ENCODE results near the gene THEMIS2.

The THEMIS2 gene

GRCh38 chr1:27865821-27866220, 6.5 kb upstream of the THEMIS2 start:
- Histone ChIP-seq H3K9ac (ENCODE audit: low read depth, low read length) (no peak overlapping the region), H3K9me3 (ENCODE audit: insufficient read depth, low read length, severe bottlenecking) (no peaks in the 10 kb centered on the region), H3K4me1 (ENCODE audit: insufficient read depth, low read length) (peaks cover 20% of the 10 kb centered on the region), H3K27me3 (ENCODE audit: insufficient read depth, low read length, poor library complexity) (no peaks in the 10 kb centered on the region), H3K4me3 (ENCODE audit: low read depth in 1 of 2, low read length in 2 of 2) (no peak overlapping the region), H3K79me2 (ENCODE audit: insufficient read depth, low read length) (no peaks in the 10 kb centered on the region), H3K4me2 (ENCODE audit: insufficient read depth, low read length) (no peak overlapping the region), H2AFZ (ENCODE audit: low read depth, low read length) (no peak overlapping the region), H3K27ac (ENCODE audit: low read length) (no peak overlapping the region), H4K20me1 (ENCODE audit: insufficient read depth, low read length) (no peaks in the 10 kb centered on the region), H3K36me3 (ENCODE audit: insufficient read depth, low read length) (no peaks in the 10 kb centered on the region)
- no peak for TF ChIP-seq EZH2 (IDR thresholded peaks at IDR 0.05; ENCODE audit: borderline replicate concordance, low read depth, low read length, severe bottlenecking)
- TF ChIP-seq, protein P1, sequence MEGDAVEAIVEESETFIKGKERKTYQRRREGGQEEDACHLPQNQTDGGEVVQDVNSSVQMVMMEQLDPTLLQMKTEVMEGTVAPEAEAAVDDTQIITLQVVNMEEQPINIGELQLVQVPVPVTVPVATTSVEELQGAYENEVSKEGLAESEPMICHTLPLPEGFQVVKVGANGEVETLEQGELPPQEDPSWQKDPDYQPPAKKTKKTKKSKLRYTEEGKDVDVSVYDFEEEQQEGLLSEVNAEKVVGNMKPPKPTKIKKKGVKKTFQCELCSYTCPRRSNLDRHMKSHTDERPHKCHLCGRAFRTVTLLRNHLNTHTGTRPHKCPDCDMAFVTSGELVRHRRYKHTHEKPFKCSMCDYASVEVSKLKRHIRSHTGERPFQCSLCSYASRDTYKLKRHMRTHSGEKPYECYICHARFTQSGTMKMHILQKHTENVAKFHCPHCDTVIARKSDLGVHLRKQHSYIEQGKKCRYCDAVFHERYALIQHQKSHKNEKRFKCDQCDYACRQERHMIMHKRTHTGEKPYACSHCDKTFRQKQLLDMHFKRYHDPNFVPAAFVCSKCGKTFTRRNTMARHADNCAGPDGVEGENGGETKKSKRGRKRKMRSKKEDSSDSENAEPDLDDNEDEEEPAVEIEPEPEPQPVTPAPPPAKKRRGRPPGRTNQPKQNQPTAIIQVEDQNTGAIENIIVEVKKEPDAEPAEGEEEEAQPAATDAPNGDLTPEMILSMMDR (IDR thresholded peaks at IDR 0.05; ENCODE audit: borderline replicate concordance, extremely low read depth, low read length, poor library complexity, severe bottlenecking), result no peak
- no peak for DNase-seq
- no peak for ATAC-seq (ENCODE audit: insufficient read depth, low read depth)

- ATAC-seq (ENCODE audit: insufficient read depth, low read depth) (no peak), DNase-seq (no peak)
- peak overlapping the region; percentile 74 for H3K4me2 ChIP-seq (ENCODE audit: insufficient read depth, low read length)
- H2AFZ ChIP-seq (ENCODE audit: low read depth, low read length), result peak overlapping the region; percentile 88
- H3K27me3 ChIP-seq (ENCODE audit: insufficient read depth, low read length, poor library complexity), result no peaks in the 10 kb centered on the region
- H4K20me1 ChIP-seq (ENCODE audit: insufficient read depth, low read length), result no peaks in the 10 kb centered on the region
- H3K36me3 ChIP-seq (ENCODE audit: insufficient read depth, low read length), result no peaks in the 10 kb centered on the region
- peak overlapping the region in 1 of 2 experiments; percentile 59; a peak in 2 of 4 replicates for H3K4me3 ChIP-seq (ENCODE audit: low read depth in 1 of 2, low read length in 2 of 2)
- H3K79me2 ChIP-seq (ENCODE audit: insufficient read depth, low read length), result no peaks in the 10 kb centered on the region
- H3K4me1 ChIP-seq (ENCODE audit: insufficient read depth, low read length), result peaks cover 20% of the 10 kb centered on the region
- TF ChIP-seq, protein P1 (IDR thresholded peaks at IDR 0.05; ENCODE audit: borderline replicate concordance, extremely low read depth, low read length, poor library complexity, severe bottlenecking), result no peak
- TF ChIP-seq EZH2 (IDR thresholded peaks at IDR 0.05; ENCODE audit: borderline replicate concordance, low read depth, low read length, severe bottlenecking), result no peak
- H3K9me3 ChIP-seq (ENCODE audit: insufficient read depth, low read length, severe bottlenecking), result no peaks in the 10 kb centered on the region
- H3K9ac ChIP-seq (ENCODE audit: low read depth, low read length), result peak overlapping the region; percentile 47
- H3K27ac ChIP-seq (ENCODE audit: low read length), result peak overlapping the region; percentile 85
Measured at GRCh38 chr1:27868556-27868931, 3.8 kb upstream of the THEMIS2 start.

DNA sequence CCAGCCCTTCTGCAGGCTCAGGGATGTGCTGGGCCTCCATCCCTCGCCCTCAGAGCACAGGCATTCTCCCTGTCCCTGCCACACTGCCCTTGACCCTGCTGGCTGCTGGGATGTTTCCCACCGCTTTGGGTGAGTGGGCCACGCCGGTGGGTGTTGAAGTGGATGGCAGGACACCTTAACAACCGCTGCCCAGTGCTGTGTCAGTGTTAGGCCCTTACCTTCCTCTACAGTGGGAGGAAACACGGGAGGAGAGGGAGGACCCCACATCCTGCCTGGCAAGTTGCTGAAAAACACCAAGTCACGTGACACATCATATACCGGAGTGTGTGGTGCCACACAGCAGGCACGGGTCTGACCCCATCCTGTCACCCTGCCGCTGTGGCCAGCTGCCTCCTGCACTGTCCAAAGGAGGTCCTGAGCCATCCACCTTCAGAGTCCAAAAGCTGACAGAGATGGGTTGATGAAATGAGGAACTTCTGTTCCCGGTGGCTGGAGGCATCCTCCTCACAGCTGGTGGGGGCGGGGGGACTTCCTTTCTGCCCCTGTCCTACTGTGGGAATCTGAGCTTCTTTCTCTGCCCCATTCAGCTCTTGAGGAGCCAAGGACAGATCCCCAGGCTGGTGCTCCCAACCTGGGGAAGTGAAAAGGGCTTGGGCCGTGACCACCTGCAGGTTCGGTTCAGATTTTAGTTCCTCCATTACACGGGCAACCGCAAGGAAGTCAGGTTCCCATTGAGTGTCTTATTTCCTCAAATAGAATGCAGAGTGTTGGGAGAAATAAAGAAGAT, 3.2 kb upstream of the THEMIS2 start:
- Histone ChIP-seq H4K20me1 (ENCODE audit: insufficient read depth, low read length) (no peaks in the 10 kb centered on the region), H3K27me3 (ENCODE audit: insufficient read depth, low read length, poor library complexity) (no peaks in the 10 kb centered on the region), H3K9me3 (ENCODE audit: insufficient read depth, low read length, severe bottlenecking) (no peaks in the 10 kb centered on the region), H3K4me1 (ENCODE audit: insufficient read depth, low read length) (peaks cover 20% of the 10 kb centered on the region), H3K79me2 (ENCODE audit: insufficient read depth, low read length) (no peaks in the 10 kb centered on the region), H3K9ac (ENCODE audit: low read depth, low read length) (peak overlapping the region; percentile 47), H3K4me2 (ENCODE audit: insufficient read depth, low read length) (peak overlapping the region; percentile 74), H3K27ac (ENCODE audit: low read length) (peak overlapping the region; percentile 85), H2AFZ (ENCODE audit: low read depth, low read length) (peak overlapping the region; percentile 88), H3K36me3 (ENCODE audit: insufficient read depth, low read length) (no peaks in the 10 kb centered on the region), H3K4me3 (ENCODE audit: low read depth in 1 of 2, low read length in 2 of 2) (peak overlapping the region; percentile 1 to 59; a peak in 3 of 4 replicates)
- DNase-seq (peak; percentile 84), ATAC-seq (ENCODE audit: insufficient read depth, low read depth) (peak; percentile 96)
- TF ChIP-seq EZH2 (IDR thresholded peaks at IDR 0.05; ENCODE audit: borderline replicate concordance, low read depth, low read length, severe bottlenecking), result no peak
- TF ChIP-seq, protein P1 (IDR thresholded peaks at IDR 0.05; ENCODE audit: borderline replicate concordance, extremely low read depth, low read length, poor library complexity, severe bottlenecking), result no peak

All from DND-41 (cell line).